Colon (tissue), 2 donors: ENCODE measurements around the gene CASQ2.

ENCODE experiments used
- FAIRE-seq: peaks from 2 replicates; lab custom pipeline; 2012; peaks lifted over from hg19 to GRCh38; lab: Jason Lieb, UNC
- donor health status: control.
- donor health status: control.

CASQ2 gene

GRCh38 chr1:115690972-115691371 lies 77.5 kb downstream of the CASQ2 start:
- no peak for FAIRE-seq

- no peak for FAIRE-seq
Measured at GRCh38 chr1:115687744-115688143, 80.8 kb downstream of the CASQ2 start.

- FAIRE-seq: no peak
Measured at GRCh38 chr1:115685029-115685705, 83.3 kb downstream of the CASQ2 start.

GRCh38 chr1:115682792-115683191 lies 85.7 kb downstream of the CASQ2 start:
- no peak for FAIRE-seq

- FAIRE-seq: no peak
Measured at GRCh38 chr1:115680730-115681111, 87.8 kb downstream of the CASQ2 start.

GRCh38 chr1:115679141-115679611 lies 89.3 kb downstream of the CASQ2 start:
- FAIRE-seq: no peak

GRCh38 chr1:115678141-115678540 lies 90.4 kb downstream of the CASQ2 start:
- no peak for FAIRE-seq

- no peak for FAIRE-seq
Measured at GRCh38 chr1:115677565-115677964, 90.9 kb downstream of the CASQ2 start.

GRCh38 chr1:115677182-115677555 lies 91.3 kb downstream of the CASQ2 start:
- no peak for FAIRE-seq

- no peak for FAIRE-seq
Measured at GRCh38 chr1:115676498-115677181, 91.9 kb downstream of the CASQ2 start.

- no peak for FAIRE-seq
Measured at GRCh38 chr1:115672224-115673009, 96.1 kb downstream of the CASQ2 start.

GRCh38 chr1:115671176-115671934 lies 97.2 kb downstream of the CASQ2 start:
- FAIRE-seq: no peak

GRCh38 chr1:115670476-115671175 lies 97.9 kb downstream of the CASQ2 start:
- FAIRE-seq: no peak

- no peak for FAIRE-seq
Measured at GRCh38 chr1:115669886-115670285, 98.6 kb downstream of the CASQ2 start.

- FAIRE-seq: no peak
Measured at GRCh38 chr1:115669002-115669673, 99.4 kb downstream of the CASQ2 start.

GRCh38 chr1:115668579-115668978 lies 99.9 kb downstream of the CASQ2 start:
- no peak for FAIRE-seq

- FAIRE-seq: no peak
Measured at GRCh38 chr1:115666702-115667101, 101.8 kb downstream of the CASQ2 start.

GRCh38 chr1:115666206-115666605 lies 102.3 kb downstream of the CASQ2 start:
- FAIRE-seq: no peak

- FAIRE-seq: no peak
Measured at GRCh38 chr1:115665319-115666096, 103.0 kb downstream of the CASQ2 start.

- FAIRE-seq: no peak
Measured at GRCh38 chr1:115661157-115661556, 107.4 kb downstream of the CASQ2 start.
